GM21825 (cell line): Measurements from ENCODE around the gene FHIP1B.

Source experiments
- ATAC-seq: cut with Tn5 transposase; IDR thresholded peaks from one replicate; pipeline ENCODE4 v1.9.1; 2021; ENCODE audit warnings: mild to moderate bottlenecking, moderate library complexity; ENCODE audit not compliant: unreplicated experiment

Gene FHIP1B

GRCh38 chr11:6203327-6203726 is 31.1 kb downstream of the FHIP1B start:
- peak; percentile 77 for ATAC-seq

- no peak for ATAC-seq
Measured at GRCh38 chr11:6202041-6202440, 32.4 kb downstream of the FHIP1B start.

GRCh38 chr11:6201481-6201880 is 33.0 kb downstream of the FHIP1B start:
- ATAC-seq = no peak

- ATAC-seq = no peak
Measured at GRCh38 chr11:6200975-6201374, 33.5 kb downstream of the FHIP1B start.

GRCh38 chr11:6199174-6199810 is 35.1 kb downstream of the FHIP1B start, which contains the start of gene OR52W1:
TSS of gene OR52W1 (plus strand) at chr11:6199224. CDS start at chr11:6199224, 0 bp downstream.
- ATAC-seq = no peak

GRCh38 chr11:6197466-6198200 is 36.8 kb downstream of the FHIP1B start:
- no peak for ATAC-seq

GRCh38 chr11:6196396-6196795 is 38.0 kb downstream of the FHIP1B start:
- ATAC-seq = no peak

GRCh38 chr11:6194065-6194581 is 40.3 kb downstream of the FHIP1B start:
- ATAC-seq = no peak

GRCh38 chr11:6191742-6192141 is 42.7 kb downstream of the FHIP1B start:
- no peak for ATAC-seq

GRCh38 chr11:6175440-6175839 is 59.0 kb downstream of the FHIP1B start:
- no peak for ATAC-seq

GRCh38 chr11:6170226-6170625 is 64.2 kb downstream of the FHIP1B start, which contains the start of gene OR52B2:
TSS of gene OR52B2 (minus strand) at chr11:6170326. CDS start at chr11:6170326, 0 bp downstream.
- ATAC-seq = no peak
